Measurements from ENCODE around the gene ZNRF3. TPM values are rescaled to one million over a fixed set of nuclear protein-coding genes. Genes with fewer than 3 reads are reported as not detected.

The ZNRF3 gene
- total and polyA plus RNA-seq, 4 donors, result 3.5 to 10.2 (median 6.9) TPM

- DNase-seq, result no peak
- Histone ChIP-seq H3K4me1 (ENCODE audit: control insufficient read depth in 5 of 5, insufficient read depth in 5 of 5, low read length in 5 of 5) (peaks cover 9 to 46% (median 18%) of the 10 kb centered on the region in 5 donors), H3K9me3 (ENCODE audit: control insufficient read depth in 4 of 4, insufficient read depth in 3 of 4, low read length in 3 of 4) (peaks cover 0 to 3% (median 2%) of the 10 kb centered on the region in 4 donors), H3K4me3 (no peak overlapping the region), H3K27ac (ENCODE audit: low read depth in 1 of 2, low read length in 1 of 2) (no peak overlapping the region), H3K27me3 (ENCODE audit: control insufficient read depth in 3 of 3, insufficient read depth in 3 of 3, low read length in 2 of 3) (no peaks in the 10 kb centered on the region), H3K9ac (ENCODE audit: insufficient read depth in 1 of 2, low read length in 2 of 2) (no peak overlapping the region), H3K36me3 (ENCODE audit: control insufficient read depth in 4 of 4, insufficient read depth in 4 of 4, low read length in 4 of 4) (no peaks in the 10 kb centered on the region)
- no peak for ATAC-seq (ENCODE audit: insufficient read depth, low FRiP score)
- 92 to 94% methylated on average over 7 of the region's 7 CpGs for WGBS, 2 donors
- TF ChIP-seq CTCF (IDR thresholded peaks at IDR 0.05; ENCODE audit: control extremely low read depth, extremely low read depth), result no peak
These were observed 68.2 kb downstream of the ZNRF3 start for GRCh38 chr22:28951530-28951929.

GRCh38 chr22:28951969-28952521, 68.7 kb downstream of the ZNRF3 start:
- Histone ChIP-seq H3K9ac (ENCODE audit: insufficient read depth in 1 of 2, low read length in 2 of 2) (no peak overlapping the region), H3K27ac (ENCODE audit: low read depth in 1 of 2, low read length in 1 of 2) (no peak overlapping the region), H3K4me3 (no peak overlapping the region), H3K27me3 (ENCODE audit: control insufficient read depth in 3 of 3, insufficient read depth in 3 of 3, low read length in 2 of 3) (no peaks in the 10 kb centered on the region), H3K4me1 (ENCODE audit: control insufficient read depth in 5 of 5, insufficient read depth in 5 of 5, low read length in 5 of 5) (peaks cover 10 to 46% (median 18%) of the 10 kb centered on the region in 5 donors), H3K36me3 (ENCODE audit: control insufficient read depth in 4 of 4, insufficient read depth in 4 of 4, low read length in 4 of 4) (no peaks in the 10 kb centered on the region), H3K9me3 (ENCODE audit: control insufficient read depth in 4 of 4, insufficient read depth in 3 of 4, low read length in 3 of 4) (peaks cover 0 to under 1% (median 0%) of the 10 kb centered on the region in 4 donors)
- ATAC-seq (ENCODE audit: insufficient read depth, low FRiP score), result no peak
- no peak for TF ChIP-seq CTCF (IDR thresholded peaks at IDR 0.05; ENCODE audit: control extremely low read depth, extremely low read depth)
- 61 to 84% methylated on average over 8 of the region's 8 CpGs for WGBS, 2 donors
- DNase-seq, result peak; percentile 50 to 72 (median 72)

DNA sequence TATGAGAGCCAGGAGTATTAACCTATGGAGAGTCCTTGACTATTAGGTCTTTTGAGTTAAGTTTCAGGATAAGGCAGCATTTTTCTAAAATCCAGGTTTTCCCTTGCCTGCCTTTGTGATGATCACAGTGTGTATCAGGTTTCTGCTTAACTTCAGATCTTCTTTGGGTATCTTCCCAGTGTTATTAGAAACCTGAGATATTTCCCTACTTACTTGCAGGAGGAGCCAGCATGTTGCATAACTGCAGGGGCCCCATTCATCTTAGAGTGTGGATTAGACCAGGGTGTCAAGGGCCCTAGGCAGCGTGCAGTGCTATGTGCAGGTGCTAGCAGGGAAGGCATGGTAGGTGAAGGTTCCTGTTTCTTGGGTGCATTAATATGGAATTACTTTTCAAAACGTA, 69.5 kb downstream of the ZNRF3 start:
- Histone ChIP-seq H3K27me3 (ENCODE audit: control insufficient read depth in 3 of 3, insufficient read depth in 3 of 3, low read length in 2 of 3) (no peaks in the 10 kb centered on the region), H3K4me1 (ENCODE audit: control insufficient read depth in 5 of 5, insufficient read depth in 5 of 5, low read length in 5 of 5) (peaks cover 10 to 46% (median 18%) of the 10 kb centered on the region in 5 donors), H3K4me3 (no peak overlapping the region), H3K27ac (ENCODE audit: low read depth in 1 of 2, low read length in 1 of 2) (no peak overlapping the region), H3K9me3 (ENCODE audit: control insufficient read depth in 4 of 4, insufficient read depth in 3 of 4, low read length in 3 of 4) (no peaks in the 10 kb centered on the region), H3K36me3 (ENCODE audit: control insufficient read depth in 4 of 4, insufficient read depth in 4 of 4, low read length in 4 of 4) (no peaks in the 10 kb centered on the region), H3K9ac (ENCODE audit: insufficient read depth in 1 of 2, low read length in 2 of 2) (no peak overlapping the region)
- no peak for ATAC-seq (ENCODE audit: insufficient read depth, low FRiP score)
- DNase-seq, result peak; percentile 32 to 54 (median 32)
- WGBS, 2 donors, result 59 to 76% methylated on average over 2 of the region's 2 CpGs
- no peak for TF ChIP-seq CTCF (IDR thresholded peaks at IDR 0.05; ENCODE audit: control extremely low read depth, extremely low read depth)

- Histone ChIP-seq H3K4me3 (no peak overlapping the region), H3K4me1 (ENCODE audit: control insufficient read depth in 5 of 5, insufficient read depth in 5 of 5, low read length in 5 of 5) (peaks cover 10 to 46% (median 18%) of the 10 kb centered on the region in 5 donors), H3K36me3 (ENCODE audit: control insufficient read depth in 4 of 4, insufficient read depth in 4 of 4, low read length in 4 of 4) (no peaks in the 10 kb centered on the region), H3K27ac (ENCODE audit: low read depth in 1 of 2, low read length in 1 of 2) (peak overlapping the region in 1 of 2 donors; percentile 41), H3K27me3 (ENCODE audit: control insufficient read depth in 3 of 3, insufficient read depth in 3 of 3, low read length in 2 of 3) (no peaks in the 10 kb centered on the region), H3K9me3 (ENCODE audit: control insufficient read depth in 4 of 4, insufficient read depth in 3 of 4, low read length in 3 of 4) (no peaks in the 10 kb centered on the region), H3K9ac (ENCODE audit: insufficient read depth in 1 of 2, low read length in 2 of 2) (no peak overlapping the region)
- peak in 2 of 3 donors; percentile 27 to 61 for DNase-seq
- no peak for TF ChIP-seq CTCF (IDR thresholded peaks at IDR 0.05; ENCODE audit: control extremely low read depth, extremely low read depth)
- no peak for ATAC-seq (ENCODE audit: insufficient read depth, low FRiP score)
- 72 to 80% methylated on average over 2 of the region's 2 CpGs for WGBS, 2 donors
These were observed 70.0 kb downstream of the ZNRF3 start for GRCh38 chr22:28953403-28953802.

Data from lung (tissue), 12 donors.